ENCODE data around the gene NPL. TPM values are rescaled to one million over a fixed set of nuclear protein-coding genes. Genes with fewer than 3 reads are reported as not detected.

NPL gene
- total RNA-seq, 2 donors from 2014 or later, result 11.9 to 25.2 TPM

DNA sequence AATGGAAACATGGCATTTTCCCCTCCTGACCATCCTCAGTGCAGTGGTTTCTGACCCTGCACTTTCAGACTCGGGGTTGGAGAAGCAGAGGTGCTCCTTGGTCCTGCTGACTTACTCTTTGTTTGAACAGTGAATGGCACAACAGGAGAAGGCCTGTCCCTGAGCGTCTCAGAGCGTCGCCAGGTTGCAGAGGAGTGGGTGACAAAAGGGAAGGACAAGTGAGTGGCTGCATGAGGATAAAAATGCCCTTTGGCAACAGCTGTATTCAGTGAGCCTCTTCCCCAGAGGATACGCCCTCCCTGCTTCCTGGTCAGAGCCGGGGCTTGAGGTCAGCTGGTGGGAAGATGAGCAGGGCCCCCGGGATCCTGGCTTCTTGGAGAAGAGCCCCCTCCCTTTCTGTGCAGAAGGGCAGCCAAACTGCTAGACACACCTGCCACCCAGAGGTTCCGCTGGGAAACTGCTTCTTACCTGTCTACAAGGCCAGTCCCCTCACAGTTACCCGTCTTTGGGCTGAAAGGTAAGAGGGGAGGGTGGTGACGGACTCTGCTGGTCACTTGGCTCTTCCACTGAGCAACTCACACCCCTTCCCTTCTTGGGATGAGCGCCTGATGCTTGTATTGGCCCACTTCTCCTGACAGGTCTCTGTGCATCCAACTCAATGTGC lies 16.6 kb downstream of the NPL start:
- intact Hi-C loops (cut with DNase I), result no loop called here
- DNase-seq (ENCODE audit: low spot score), result no peak

- intact Hi-C loops (cut with DNase I), result no loop called here
- DNase-seq (ENCODE audit: low spot score), result no peak
These were observed 18.3 kb downstream of the NPL start for GRCh38 chr1:182807907-182808306.

GRCh38 chr1:182809414-182809957 lies 19.9 kb downstream of the NPL start:
- intact Hi-C loops (cut with DNase I), result no loop called here
- no peak for DNase-seq (ENCODE audit: low spot score)

- DNase-seq (ENCODE audit: low spot score), result no peak
- intact Hi-C loops (cut with DNase I), result no loop called here
These were observed 22.6 kb downstream of the NPL start for GRCh38 chr1:182811975-182812722.

DNA sequence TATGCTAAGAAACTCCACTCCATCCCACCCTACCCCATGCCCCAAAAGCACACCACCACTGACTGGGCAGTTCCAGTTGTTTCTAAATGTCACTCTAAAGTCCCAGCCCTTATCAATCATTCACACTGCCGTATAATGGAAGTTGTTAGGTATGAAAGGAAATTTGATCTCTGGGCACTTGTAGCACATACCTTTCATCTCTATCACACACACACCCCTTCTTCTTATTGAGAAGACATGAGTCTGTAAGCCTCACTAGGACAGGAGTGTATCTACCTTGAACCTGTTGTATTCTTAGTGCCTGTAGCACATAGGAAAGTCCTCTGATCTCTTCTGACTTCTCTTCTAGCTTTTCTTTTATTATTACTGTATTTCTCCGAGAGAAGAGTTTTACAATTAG lies 27.3 kb downstream of the NPL start:
- DNase-seq (ENCODE audit: low spot score), result no peak
- intact Hi-C loops (cut with DNase I), result no loop called here

DNA sequence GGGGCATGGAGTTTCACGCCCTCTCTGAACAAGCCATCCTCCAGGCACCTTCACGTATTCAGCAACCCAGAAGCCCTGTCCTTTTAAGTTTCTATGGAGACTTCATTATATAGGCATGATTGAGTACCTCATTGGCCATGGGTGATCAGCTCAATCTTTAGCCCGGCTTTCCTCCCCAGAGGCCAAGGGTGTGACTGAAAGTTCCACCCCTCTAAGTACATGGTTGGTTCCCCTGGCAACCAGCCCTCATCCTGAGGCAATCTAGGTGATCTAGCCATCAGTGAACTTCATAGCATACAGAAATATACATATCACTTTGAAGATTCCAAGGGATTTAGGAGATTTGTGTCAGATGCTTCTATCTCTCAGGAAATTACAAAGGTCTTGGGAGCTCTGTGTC lies 28.2 kb downstream of the NPL start:
- intact Hi-C loops (cut with DNase I), result no loop called here
- DNase-seq (ENCODE audit: low spot score), result no peak

DNA sequence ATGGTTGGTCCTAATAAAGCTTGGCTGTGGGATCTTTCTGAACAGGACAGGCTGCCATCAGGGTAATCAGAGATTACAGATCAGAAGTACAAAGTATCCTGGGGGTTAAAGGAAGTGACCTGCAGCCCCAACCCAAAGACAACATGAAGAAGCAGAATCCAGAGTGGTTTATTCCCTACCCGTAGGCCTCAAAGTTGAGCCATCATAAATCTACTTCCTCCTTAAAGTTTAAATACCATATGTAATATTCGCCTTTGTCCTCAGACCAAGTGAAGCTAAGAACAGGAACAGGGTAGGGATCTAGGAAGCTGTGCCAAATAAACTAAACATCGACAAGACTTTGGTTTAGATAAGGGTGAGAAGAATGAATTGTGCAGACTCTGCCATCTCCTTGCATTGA lies 33.6 kb downstream of the NPL start:
- no peak for DNase-seq (ENCODE audit: low spot score)
- intact Hi-C loops (cut with DNase I), result no loop called here

DNA sequence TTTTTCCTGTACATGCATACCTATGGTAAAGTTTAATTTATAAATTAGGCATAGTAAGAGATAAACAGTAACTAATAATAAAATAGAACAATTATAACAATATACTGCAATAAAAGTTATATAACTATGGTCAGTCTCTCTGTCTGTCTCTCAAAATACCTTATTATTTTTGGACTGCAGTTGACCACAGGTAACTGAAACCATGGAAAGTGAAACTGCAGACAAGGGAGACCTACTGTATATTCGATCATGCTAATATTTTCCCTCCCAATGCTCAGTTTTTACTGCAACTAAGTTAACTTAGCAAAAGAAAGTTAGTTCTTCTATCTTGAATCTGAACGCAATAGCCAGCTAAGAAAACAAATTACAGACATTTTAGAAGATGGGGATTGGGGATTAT lies 37.3 kb downstream of the NPL start:
- no peak for DNase-seq (ENCODE audit: low spot score)
- intact Hi-C loops (cut with DNase I), result no loop called here

GRCh38 chr1:182829285-182829932 lies 39.8 kb downstream of the NPL start:
- intact Hi-C loops (cut with DNase I), result no loop called here
- DNase-seq (ENCODE audit: low spot score), result no peak

DNA sequence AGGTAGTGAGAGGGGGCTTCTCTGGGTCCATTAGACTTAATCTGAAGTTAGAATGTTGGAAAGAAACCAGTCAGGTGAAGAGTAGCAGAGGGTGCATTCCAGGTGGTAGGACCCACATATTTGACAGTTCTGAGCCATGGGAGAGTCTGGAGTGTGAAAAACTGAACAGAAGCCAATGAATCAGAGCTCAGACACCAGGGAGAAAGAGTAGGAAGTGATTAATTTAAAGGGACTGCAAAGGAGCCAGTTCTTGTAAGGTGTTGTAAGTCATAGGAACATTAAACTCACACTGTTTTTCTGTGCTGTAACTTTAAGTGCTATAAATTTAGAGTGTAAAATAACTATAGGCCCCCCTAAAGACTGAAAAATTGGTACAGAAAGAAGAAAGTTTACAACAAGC lies 43.7 kb downstream of the NPL start:
- DNase-seq (ENCODE audit: low spot score), result no peak
- intact Hi-C loops (cut with DNase I), result no loop called here

DNA sequence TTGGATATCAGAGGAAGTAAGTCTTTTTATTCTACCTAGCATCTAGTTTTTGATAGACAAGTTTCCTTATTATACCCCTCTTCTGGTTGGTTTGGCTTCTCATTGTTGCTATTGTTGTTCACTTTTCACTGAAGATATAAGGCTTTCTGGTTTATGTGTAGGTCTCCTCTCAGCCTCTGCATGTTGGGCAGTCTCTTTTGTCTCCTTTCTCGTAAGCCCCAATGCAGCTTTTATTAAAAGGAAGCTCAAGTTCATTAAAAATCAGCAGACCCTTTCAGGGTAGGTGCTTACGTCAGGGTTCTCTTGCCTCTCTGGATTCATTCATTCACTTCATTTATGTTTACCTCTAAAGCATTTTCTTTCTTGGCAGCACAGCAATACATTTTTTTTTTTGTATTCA lies 44.8 kb downstream of the NPL start:
- no peak for DNase-seq (ENCODE audit: low spot score)
- intact Hi-C loops (cut with DNase I), result no loop called here

- DNase-seq (ENCODE audit: low spot score), result no peak
- intact Hi-C loops (cut with DNase I), result no loop called here
These were observed 46.2 kb downstream of the NPL start for GRCh38 chr1:182835806-182836205.

DNA sequence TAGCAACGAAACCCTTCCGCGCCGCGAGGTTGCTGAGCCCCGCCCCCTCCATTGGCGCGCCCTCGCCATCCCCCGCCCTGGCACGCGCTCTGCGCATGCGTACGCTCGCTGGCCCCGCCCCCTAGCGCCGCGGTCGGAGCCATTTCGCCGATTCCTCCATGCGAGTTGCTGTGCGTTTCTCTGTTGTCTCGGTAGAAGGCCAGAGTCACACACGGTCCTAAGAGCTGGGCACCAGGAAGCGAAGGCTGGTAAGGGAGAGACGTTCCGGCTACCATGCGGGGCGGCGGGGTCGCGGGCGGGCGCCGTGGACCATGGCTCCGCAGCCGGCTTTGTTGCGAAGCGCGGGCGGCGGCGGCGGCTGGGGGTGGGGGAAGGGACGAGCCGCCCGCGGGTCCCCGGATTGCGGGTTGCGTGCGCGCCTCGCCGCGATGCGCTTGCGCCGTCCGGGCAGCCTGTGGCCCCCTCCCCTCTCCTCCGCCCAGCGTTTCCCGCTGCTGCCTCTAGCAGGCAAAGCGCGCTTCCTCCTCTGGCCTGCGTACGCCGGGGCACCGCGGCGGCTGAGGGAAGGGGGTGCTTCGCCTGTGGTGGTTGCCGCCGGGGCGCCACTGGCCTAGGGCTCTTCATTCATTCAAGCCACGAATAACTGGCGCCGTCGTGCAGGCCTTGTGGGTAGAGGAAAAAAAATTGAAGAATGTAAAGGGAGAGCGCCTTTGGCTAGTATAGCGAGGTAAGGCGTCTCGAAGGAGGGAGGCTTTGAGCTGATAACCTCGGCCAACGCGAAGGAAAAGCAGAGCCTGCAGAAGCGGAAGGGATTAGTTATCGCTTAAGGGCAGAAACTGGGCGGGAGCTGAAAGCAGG lies 49.9 kb downstream of the NPL start, which contains the start of gene DHX9:
DHX9 (plus strand) TSS at position 139 of the 858 bp plus-strand sequence. CDS start 3,220 bp downstream, outside the sequence.
- intact Hi-C loops (cut with DNase I), result no loop called here
- peak; percentile 98 for DNase-seq (ENCODE audit: low spot score)

- intact Hi-C loops (cut with DNase I), result no loop called here
- no peak for DNase-seq (ENCODE audit: low spot score)
These were observed 51.9 kb downstream of the NPL start for GRCh38 chr1:182841368-182841988.

- intact Hi-C loops (cut with DNase I), result no loop called here
- DNase-seq (ENCODE audit: low spot score), result no peak
These were observed 52.7 kb downstream of the NPL start for GRCh38 chr1:182842265-182842664.

GRCh38 chr1:182845379-182845778 lies 55.8 kb downstream of the NPL start:
- intact Hi-C loops (cut with DNase I), result no loop called here
- no peak for DNase-seq (ENCODE audit: low spot score)

DNA sequence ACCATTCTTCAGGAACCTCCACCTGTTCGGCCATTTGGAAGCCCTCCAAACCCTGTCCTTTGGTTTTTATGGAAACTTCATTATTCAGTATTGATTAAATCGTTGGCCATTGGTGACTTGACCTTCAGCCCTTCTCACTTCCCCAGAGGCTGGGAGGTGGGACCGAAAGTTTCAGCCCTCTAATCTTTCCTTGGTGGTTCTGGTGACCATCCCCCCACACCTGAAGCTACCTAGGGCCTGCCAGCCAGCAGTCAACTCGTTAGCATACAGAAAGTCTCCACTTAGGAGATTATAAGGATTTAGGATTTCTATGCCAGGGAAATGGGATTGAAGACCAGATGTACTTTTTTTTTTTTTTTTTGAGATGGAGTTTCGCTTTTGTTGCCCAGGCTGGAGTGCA lies 56.3 kb downstream of the NPL start:
- intact Hi-C loops (cut with DNase I), result no loop called here
- no peak for DNase-seq (ENCODE audit: low spot score)

DNA sequence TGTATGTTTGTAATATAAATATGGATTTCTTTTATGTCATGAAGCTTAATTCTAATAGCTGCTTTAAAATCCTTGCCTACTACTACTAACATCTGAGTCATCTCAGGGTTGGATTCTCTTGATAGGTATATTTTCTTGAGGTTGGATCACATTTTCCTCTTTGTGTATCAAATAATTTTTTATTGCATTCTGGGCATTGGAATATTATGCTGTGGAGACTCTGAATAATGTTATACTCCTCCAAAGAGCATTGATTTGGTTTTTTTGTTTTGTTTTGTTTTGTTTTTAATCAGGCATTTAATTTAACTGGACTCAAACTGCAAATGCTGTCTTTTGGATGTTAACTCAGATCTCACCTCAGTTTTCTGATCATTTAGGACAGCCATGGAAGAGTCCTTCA lies 57.5 kb downstream of the NPL start:
- DNase-seq (ENCODE audit: low spot score), result no peak
- intact Hi-C loops (cut with DNase I), result no loop called here

GRCh38 chr1:182848736-182849135 lies 59.2 kb downstream of the NPL start:
- DNase-seq (ENCODE audit: low spot score), result no peak
- intact Hi-C loops (cut with DNase I), result no loop called here

All from posterior vena cava (tissue), 2 donors.